ENCODE results near the gene WDR59.

DNA sequence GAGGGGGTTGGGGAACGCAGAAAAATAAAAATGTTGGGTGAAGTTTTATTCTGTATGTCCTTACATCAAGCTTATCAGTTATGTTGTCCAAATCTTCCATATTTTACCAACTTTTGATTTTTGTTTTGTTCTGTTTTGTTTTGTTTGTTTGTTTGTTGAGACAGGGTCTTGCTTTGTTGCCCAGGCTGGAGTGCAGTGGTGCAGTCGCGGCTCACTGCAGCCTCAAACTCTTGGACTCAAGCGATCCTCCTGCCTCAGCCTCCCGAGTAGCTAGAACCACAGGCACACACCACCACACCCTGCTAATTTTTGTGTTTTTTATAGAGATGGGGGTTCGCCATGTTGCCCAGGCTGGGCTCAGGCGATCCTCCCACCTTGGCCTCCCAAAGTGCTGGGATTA, 34.7 kb upstream of the WDR59 start:
- TF ChIP-seq POLR2A (IDR thresholded peaks at IDR 0.05): no peak
- TF ChIP-seq, protein P1, sequence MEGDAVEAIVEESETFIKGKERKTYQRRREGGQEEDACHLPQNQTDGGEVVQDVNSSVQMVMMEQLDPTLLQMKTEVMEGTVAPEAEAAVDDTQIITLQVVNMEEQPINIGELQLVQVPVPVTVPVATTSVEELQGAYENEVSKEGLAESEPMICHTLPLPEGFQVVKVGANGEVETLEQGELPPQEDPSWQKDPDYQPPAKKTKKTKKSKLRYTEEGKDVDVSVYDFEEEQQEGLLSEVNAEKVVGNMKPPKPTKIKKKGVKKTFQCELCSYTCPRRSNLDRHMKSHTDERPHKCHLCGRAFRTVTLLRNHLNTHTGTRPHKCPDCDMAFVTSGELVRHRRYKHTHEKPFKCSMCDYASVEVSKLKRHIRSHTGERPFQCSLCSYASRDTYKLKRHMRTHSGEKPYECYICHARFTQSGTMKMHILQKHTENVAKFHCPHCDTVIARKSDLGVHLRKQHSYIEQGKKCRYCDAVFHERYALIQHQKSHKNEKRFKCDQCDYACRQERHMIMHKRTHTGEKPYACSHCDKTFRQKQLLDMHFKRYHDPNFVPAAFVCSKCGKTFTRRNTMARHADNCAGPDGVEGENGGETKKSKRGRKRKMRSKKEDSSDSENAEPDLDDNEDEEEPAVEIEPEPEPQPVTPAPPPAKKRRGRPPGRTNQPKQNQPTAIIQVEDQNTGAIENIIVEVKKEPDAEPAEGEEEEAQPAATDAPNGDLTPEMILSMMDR (IDR thresholded peaks at IDR 0.05): no peak

Data from transverse colon (tissue), 3 donors.